Fibroblast of the aortic adventitia (primary cell): Measurements from ENCODE around the gene UTP11. TPM values are rescaled to one million over a fixed set of nuclear protein-coding genes. Genes with fewer than 3 reads are reported as not detected.

ENCODE experiments used
- DNase-seq: peaks from one replicate; pipeline ENCODE4 v3.0.0-alpha.2; 2010; ENCODE audit warnings: low read depth
- H3K4me3 ChIP-seq: 2 replicates; pipeline ENCODE4 v1.5.1; 2011; ENCODE audit warnings: low read depth, mild to moderate bottlenecking, control low read depth, low read length, moderate library complexity
- CTCF ChIP-seq: IDR thresholded peaks from 2 replicates; pipeline ENCODE4 v1.5.1; 2011; ENCODE audit warnings: mild to moderate bottlenecking, low read length, control low read depth, inconsistent platforms; ENCODE audit not compliant: insufficient read depth
- total RNA-seq: library from RNA; depleted of rRNA; stranded (reverse); fragments of >200 nt; gene quantifications from 2 replicates; pipeline ENCODE4 v1.2.3, GENCODE V29; 2012; ENCODE audit warnings: low replicate concordance

Gene UTP11
- total RNA-seq, 1 donor: 68.1 TPM

DNA sequence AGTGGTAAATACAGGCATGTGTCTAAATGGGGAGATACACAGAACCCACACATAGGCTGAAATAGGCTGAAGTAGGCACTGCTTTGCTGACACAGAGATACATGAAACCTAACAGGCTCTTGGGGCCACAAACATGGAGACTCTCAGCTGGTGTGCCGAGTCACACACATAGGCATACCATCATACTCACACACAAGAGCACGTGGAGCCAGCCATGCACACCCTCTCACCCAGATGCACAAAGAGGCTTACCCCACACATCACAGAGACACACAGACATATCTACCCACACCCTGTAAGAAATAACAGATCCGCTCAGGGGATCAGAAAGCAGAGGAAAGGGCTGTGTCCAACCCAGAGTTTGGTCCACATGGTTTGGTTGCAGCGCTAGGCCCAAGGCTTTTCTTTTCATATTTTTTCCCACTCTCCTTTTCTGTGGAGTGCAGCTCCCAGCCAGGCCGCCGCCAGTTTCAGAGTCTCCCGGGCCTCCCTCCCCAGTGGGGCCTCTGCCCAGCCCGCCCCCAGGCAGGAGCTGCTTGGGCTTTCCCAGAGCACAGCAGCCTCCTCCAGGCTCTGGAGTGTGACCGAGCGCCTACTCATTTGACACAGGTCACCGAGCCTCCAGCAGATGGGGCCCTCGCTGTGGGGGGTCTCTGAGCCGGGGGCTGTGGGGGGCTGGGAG is 38.0 kb downstream of the UTP11 start:
- TF ChIP-seq CTCF: no peak
- H3K4me3 ChIP-seq: no peak overlapping the region
- no peak for DNase-seq

DNA sequence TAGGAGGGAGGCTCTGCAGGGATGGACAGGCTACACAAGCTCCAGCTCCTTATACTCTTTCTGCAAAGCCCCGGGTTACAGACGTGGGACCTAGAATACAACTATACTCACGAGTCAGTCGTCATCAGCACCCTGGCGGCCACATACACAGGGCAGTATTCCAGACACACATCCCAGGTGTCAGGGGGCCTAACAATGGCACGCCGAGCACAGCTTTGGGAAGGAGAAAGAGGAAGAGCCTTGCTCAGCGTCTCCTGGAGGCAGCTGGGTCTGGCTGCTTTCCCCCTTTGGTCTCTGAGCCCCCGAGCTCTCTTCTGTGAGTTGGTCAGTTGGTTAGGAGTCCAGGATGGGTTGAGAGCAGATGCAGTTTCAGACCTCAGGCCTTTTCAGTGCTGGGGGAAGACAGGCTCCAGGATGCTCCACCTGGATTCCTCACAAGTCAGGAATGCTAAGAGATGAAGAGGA is 38.6 kb downstream of the UTP11 start:
- DNase-seq: no peak
- no peak overlapping the region for H3K4me3 ChIP-seq
- TF ChIP-seq CTCF: no peak

GRCh38 chr1:38052750-38053415 is 40.3 kb downstream of the UTP11 start:
- no peak for DNase-seq
- TF ChIP-seq CTCF: no peak
- H3K4me3 ChIP-seq: no peak overlapping the region

DNA sequence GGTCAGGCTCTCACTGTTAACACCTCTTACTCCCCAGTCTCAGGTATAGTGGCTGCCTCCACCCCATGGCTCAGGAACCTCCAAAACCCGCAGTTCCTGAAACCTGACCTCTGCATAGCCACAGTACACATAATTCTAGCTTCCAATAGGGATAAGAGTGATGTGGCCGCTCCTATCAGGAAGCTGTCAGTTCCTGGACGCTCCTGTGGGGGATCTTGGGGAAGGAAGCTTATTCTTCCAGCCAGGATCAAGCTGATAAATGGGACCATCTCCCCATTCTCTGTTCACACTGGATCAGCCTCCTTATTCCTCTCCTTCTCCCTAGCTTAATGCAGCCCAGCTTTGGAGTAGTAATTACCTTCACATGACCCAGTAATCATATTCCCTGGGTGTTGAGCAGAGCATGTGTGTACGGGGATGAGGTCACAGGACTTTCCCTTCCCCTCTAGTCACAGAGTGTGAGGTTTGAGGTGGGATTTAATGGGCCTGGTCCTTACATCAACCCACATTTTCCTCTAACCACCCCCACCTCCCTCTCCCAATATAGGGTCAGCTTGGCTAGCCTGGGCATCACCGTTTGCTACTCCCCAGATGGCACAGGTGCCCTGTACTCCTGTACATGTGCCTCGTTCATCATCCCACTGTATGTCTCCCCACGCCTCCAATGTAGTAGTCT is 41.0 kb downstream of the UTP11 start:
- no peak for DNase-seq
- no peak for TF ChIP-seq CTCF
- H3K4me3 ChIP-seq: no peak overlapping the region

DNA sequence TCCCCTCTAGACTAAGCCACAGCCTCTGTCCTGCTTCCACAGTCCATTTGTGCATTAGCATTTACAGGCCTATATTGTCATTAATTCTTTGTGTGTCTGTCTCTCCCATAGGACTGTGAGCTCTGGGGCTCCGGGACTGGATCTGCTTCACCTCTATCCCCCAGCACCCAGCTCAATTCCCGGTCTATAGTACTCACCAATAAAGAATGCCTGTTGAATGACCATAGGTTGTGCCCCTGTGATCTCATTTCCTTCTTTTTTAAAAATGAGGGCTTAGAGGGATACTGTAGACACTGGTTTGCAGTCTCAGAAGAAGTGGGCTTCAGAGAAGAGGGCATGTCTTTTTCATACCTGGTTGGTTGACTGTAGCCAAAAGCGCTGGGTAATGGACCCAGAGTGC is 42.9 kb downstream of the UTP11 start:
- no peak overlapping the region for H3K4me3 ChIP-seq
- no peak for TF ChIP-seq CTCF
- DNase-seq: no peak

DNA sequence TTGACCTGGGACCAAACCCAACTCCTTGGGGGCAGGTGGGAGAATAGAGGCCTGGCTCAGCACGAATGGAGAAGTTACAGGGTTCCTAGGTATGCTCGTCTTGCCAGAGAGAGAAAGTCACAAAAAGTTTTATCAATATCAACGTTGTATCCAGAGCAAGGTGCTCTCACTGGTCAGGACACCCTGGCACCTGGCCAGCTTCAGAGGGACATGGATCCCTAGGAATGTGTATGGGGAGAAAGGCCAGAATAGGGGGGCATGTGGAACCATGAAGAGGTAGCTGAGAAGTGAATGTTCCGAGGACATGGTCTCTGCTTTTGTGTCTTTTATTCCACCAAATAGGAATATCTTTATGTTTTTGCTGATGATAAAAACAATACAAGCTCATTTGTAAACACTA is 43.4 kb downstream of the UTP11 start:
- DNase-seq: no peak

More for the DNA sequence above, 43.4 kb downstream of the UTP11 start:
- H3K4me3 ChIP-seq: no peak overlapping the region
- no peak for TF ChIP-seq CTCF
